Large intestine (tissue), 3 donors: ENCODE results near the gene HARBI1. TPM values are rescaled to one million over a fixed set of nuclear protein-coding genes. Genes with fewer than 3 reads are reported as not detected.

Source experiments
- DNase-seq, 2 donors: peaks; one replicate each; pipeline versions ENCODE4 v3.0.0 to v3.0.0-alpha.2; 2013
- H3K27ac ChIP-seq: one replicate; pipeline ENCODE4 v1.5.1; 2013; ENCODE audit warnings: low read length
- H3K27me3 ChIP-seq: 2 replicates; pipeline ENCODE4 v1.6.1; 2013; ENCODE audit warnings: low read length; ENCODE audit not compliant: control insufficient read depth, insufficient read depth
- H3K36me3 ChIP-seq: 2 replicates; pipeline ENCODE4 v1.6.1; 2013; ENCODE audit warnings: low read length; ENCODE audit not compliant: control insufficient read depth, insufficient read depth
- H3K4me1 ChIP-seq: one replicate; pipeline ENCODE4 v1.6.1; 2013; ENCODE audit warnings: low read length; ENCODE audit not compliant: control insufficient read depth, insufficient read depth
- H3K4me3 ChIP-seq: one replicate; pipeline ENCODE4 v1.5.1; 2013; ENCODE audit warnings: low read length
- H3K9me3 ChIP-seq: one replicate; pipeline ENCODE4 v1.6.1; 2013; ENCODE audit warnings: mild to moderate bottlenecking, low read depth, low read length, moderate library complexity; ENCODE audit not compliant: control insufficient read depth
- WGBS: methylation state at CpG from one replicate; pipeline ENCODE4 v1.1.5; 2013; ENCODE audit warnings: low lambda C conversion rate; ENCODE audit not compliant: insufficient coverage; 5-methylcytosine and 5-hydroxymethylcytosine counted together
- polyA plus RNA-seq: library from polyadenylated mRNA; unstranded; fragments of 120-200 nt; gene quantifications from one replicate; pipeline ENCODE4 v1.2.1, GENCODE V29; 2013

Gene HARBI1
- polyA plus RNA-seq, 1 donor: 5.4 TPM

DNA sequence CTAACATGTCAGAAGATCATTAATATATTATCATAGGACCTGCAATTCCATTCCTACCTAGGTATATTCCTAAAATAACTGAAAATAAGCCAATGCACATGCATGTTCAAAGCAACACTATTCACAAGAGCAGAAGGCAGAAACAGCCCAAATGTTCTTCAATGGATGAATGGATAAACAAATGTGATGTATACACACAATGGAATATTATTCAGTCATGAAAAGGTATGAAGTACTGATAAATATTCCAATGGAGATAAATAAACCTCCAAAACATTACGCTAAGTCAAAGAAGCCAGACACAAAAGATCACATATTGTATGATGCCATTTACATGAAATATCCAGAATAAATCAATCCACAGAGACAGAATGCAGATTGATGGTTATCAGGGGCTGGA is 40.0 kb downstream of the HARBI1 start:
- no peak overlapping the region for H3K27ac ChIP-seq
- no peak overlapping the region for H3K4me3 ChIP-seq
- no peaks in the 10 kb centered on the region for H3K9me3 ChIP-seq
- 100% methylated on average over 1 of the region's 1 CpG for WGBS
- H3K4me1 ChIP-seq: no peaks in the 10 kb centered on the region
- no peaks in the 10 kb centered on the region for H3K27me3 ChIP-seq
- DNase-seq: no peak
- no peaks in the 10 kb centered on the region for H3K36me3 ChIP-seq

DNA sequence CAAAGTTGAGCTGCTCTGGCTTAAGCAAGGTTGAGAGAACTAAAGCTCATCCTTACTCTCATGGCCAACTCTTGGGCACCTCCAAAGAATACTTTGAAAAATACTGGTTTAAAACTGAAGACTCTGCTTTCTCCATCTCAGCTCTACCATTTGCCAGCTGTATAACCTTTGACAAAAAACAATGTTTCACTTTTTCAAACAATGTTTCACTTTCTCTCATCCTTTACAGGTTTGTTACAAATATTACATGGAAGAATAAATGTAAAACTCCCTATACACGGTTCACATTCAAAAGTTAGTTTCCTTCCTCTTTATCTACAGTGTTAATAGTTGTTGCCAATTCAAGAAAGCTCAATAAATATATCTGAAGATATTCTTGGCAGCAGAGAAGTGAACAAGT is 42.4 kb downstream of the HARBI1 start:
- DNase-seq: no peak
- no peak overlapping the region for H3K27ac ChIP-seq
- no CpG with 5 or more reads among the region's 1 CpG for WGBS
- H3K9me3 ChIP-seq: no peaks in the 10 kb centered on the region
- H3K36me3 ChIP-seq: no peaks in the 10 kb centered on the region
- no peaks in the 10 kb centered on the region for H3K4me1 ChIP-seq
- H3K27me3 ChIP-seq: no peaks in the 10 kb centered on the region
- H3K4me3 ChIP-seq: no peak overlapping the region

DNA sequence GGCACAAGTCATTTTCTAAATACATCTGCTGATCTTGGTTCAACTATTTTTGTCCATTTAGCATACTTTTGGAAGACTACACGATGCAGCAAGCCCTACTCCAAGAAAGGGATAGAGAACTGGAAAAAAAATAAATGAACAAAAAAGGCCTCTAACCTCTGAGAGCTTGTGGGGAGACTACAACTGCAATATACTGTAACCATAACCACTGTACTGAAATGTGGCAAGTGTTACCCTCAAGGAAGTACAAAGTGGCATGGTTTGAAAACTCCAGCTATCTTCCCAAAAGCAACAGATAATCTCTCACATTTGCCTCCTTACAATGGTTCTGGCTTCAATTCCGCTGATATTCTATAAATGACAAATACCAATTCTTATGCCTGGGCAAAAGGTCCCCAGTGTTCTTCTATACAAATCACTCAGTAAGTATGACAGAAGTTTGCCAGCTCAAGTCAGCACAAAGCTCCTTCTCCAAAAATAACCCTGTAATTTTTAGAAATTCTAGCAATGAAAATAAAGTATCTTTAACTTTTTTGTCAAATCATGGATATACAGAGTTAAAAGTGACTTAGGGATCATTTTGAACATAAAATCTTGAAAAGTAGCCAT is 46.1 kb downstream of the HARBI1 start:
- Histone ChIP-seq H3K9me3 (peaks cover 2% of the 10 kb centered on the region), H3K27me3 (no peaks in the 10 kb centered on the region), H3K4me1 (no peaks in the 10 kb centered on the region), H3K4me3 (no peak overlapping the region), H3K27ac (no peak overlapping the region), H3K36me3 (no peaks in the 10 kb centered on the region)
- WGBS: 100% methylated on average over 1 of the region's 2 CpGs
- DNase-seq: no peak

DNA sequence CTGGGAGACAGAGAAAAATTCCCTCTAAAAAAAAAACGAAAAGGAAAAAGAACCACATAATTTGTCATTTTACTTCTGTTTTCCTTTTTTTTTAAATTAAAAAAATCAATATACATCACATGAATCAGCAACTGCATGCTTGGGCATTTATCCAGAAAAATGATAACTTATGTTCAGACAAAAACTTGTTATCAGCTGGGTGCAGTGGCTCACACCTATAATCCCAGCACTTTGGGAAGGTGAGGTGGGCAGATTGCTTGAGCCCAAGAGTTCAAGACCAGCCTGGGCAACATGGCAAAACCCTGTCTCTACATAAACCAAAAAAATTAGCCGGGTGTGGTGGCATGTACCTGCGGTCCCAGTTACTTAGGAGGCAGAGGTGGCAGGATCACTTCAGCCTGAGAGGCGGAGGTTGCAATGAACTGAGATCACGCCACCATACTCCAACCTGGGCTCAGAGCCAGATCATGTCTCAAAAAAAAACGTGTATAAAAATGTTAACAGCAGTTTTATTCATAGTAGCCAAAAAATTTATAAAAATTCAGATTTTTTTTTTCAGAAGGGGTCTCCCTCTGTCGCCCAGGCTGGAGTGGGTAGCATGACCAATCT is 51.7 kb downstream of the HARBI1 start:
- peaks cover 2% of the 10 kb centered on the region for H3K9me3 ChIP-seq
- no peaks in the 10 kb centered on the region for H3K27me3 ChIP-seq
- 72% methylated on average over 2 of the region's 7 CpGs for WGBS
- H3K4me3 ChIP-seq: no peak overlapping the region
- H3K4me1 ChIP-seq: no peaks in the 10 kb centered on the region
- H3K27ac ChIP-seq: no peak overlapping the region
- no peak for DNase-seq
- H3K36me3 ChIP-seq: no peaks in the 10 kb centered on the region

DNA sequence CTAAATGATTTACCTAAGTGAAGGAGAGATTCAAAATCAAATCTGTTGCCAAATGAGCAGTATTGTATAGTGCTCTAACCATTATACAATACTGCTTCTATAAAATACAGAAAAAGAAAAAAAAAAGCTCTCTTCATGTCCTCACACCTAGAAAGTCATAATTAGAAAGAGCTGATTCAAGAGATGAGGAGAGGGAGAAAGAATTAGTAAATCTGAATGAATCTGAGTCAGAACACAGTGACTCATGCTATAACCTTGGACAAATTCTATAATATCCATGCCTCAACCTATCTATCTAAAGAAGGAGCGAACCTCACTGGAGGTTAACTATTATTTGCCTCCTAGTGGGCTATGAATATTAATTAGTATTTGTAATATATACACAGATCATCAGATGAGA is 52.6 kb downstream of the HARBI1 start:
- Histone ChIP-seq H3K9me3 (peaks cover 2% of the 10 kb centered on the region), H3K27me3 (no peaks in the 10 kb centered on the region), H3K4me3 (no peak overlapping the region), H3K27ac (no peak overlapping the region), H3K4me1 (no peaks in the 10 kb centered on the region), H3K36me3 (no peaks in the 10 kb centered on the region)
- no CpG with 5 or more reads among the region's 1 CpG for WGBS
- no peak for DNase-seq

DNA sequence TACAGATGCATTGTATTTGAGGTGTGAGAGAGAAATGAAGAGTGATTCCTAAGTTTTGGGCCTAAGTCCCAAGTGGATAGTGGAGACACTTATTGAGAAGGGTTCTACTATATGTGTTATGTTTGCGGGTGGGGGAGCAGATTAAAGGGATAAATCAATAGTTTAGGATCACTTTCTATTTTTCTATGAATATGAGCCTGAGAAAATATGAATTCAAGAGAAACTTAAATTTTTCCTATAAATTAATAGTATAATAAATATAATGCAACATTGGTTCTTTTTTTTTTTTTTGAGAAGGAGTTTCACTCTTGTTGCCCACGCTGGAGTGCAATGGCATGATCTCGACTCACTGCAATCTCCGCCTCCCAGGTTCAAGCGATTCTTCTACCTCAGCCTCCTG is 54.5 kb downstream of the HARBI1 start:
- no peak for DNase-seq
- Histone ChIP-seq H3K4me1 (peaks cover 2% of the 10 kb centered on the region), H3K27me3 (no peaks in the 10 kb centered on the region), H3K27ac (no peak overlapping the region), H3K9me3 (peaks cover 2% of the 10 kb centered on the region), H3K4me3 (no peak overlapping the region), H3K36me3 (no peaks in the 10 kb centered on the region)
- WGBS: no CpG with 5 or more reads among the region's 5 CpGs

DNA sequence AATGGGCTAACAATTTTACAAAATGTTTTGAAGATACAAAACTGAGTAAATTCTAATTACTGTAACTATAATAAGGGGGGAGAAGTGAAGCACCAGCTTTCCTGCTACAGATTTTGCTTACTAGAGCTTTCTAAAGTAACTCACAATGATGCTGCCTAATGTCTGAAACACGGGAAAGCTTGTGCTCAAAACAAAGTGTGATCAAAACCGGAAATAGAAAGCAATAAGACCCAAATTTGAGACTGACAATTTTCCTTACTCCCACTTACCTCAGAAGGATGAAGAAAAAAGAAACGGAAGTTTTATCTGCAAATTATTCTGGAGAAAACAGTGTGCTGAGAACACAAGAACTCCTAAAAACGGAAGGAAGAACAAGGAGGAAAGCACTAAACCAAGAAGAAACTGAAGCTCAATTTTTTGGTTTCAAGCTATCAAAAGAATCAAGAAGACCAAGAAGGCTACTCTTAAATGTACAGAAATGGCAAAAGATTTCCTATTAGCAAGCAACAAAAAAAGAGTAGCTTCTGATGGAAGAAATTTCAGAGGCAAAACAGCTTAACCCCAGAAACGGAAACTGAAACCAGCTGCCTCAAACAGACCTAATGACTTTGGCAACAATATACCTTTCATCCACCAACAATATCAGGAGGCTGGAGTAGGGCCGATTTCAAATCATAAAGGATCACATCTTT is 56.6 kb downstream of the HARBI1 start:
- Histone ChIP-seq H3K4me3 (peak overlapping the region; percentile 8), H3K4me1 (peaks cover 14% of the 10 kb centered on the region), H3K9me3 (no peaks in the 10 kb centered on the region), H3K27me3 (no peaks in the 10 kb centered on the region), H3K27ac (peak overlapping the region; percentile 64), H3K36me3 (no peaks in the 10 kb centered on the region)
- peak; percentile 35 to 75 for DNase-seq
- WGBS: 51% methylated on average over 4 of the region's 6 CpGs

DNA sequence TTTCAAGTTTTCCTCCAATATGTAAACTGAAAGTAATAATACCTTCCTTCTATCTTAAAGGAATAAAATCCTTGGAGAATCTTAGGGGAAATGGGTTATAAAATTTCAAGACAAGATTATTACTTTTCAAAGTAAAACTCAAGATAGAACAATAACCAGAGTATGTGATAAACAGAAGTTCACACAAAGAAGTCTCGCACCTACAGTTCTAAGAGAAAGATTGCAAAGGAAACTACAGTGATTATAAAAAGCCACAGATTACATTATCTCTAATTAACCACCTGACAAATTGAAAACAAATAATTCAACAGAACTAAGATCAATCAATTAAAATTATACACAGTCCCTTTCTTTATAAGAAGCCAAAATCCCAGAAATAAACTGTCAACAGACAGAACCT is 57.2 kb downstream of the HARBI1 start:
- WGBS: no CpG with 5 or more reads among the region's 1 CpG
- Histone ChIP-seq H3K9me3 (no peaks in the 10 kb centered on the region), H3K4me1 (peaks cover 20% of the 10 kb centered on the region), H3K27me3 (no peaks in the 10 kb centered on the region), H3K27ac (peak overlapping the region; percentile 64), H3K4me3 (no peak overlapping the region), H3K36me3 (no peaks in the 10 kb centered on the region)
- DNase-seq: no peak

DNA sequence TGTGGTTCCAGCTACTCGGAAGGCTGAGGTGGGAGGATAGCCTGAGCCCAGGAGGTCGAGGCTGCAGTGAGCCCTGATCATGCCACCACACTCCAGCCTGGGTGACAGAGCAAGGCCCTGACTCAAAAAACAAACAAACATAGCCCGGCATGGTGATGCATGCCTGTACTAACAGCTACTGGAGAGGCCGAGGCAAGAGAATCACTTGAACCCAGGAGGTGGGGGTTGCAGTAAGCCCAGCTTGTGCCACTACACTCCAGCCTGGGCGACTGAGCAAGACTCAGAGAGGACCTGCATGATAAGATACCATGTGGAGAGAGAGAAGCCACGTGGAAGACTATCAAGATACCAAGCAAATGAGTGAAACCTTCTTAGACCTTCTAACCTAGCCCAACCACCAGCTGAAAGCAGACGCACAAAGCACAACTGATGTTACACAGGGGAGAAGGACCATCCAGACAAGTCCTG is 59.3 kb downstream of the HARBI1 start:
- Histone ChIP-seq H3K27ac (no peak overlapping the region), H3K36me3 (no peaks in the 10 kb centered on the region), H3K4me1 (peaks cover 34% of the 10 kb centered on the region), H3K4me3 (no peak overlapping the region), H3K27me3 (no peaks in the 10 kb centered on the region), H3K9me3 (no peaks in the 10 kb centered on the region)
- DNase-seq: no peak
- no CpG with 5 or more reads among the region's 7 CpGs for WGBS

DNA sequence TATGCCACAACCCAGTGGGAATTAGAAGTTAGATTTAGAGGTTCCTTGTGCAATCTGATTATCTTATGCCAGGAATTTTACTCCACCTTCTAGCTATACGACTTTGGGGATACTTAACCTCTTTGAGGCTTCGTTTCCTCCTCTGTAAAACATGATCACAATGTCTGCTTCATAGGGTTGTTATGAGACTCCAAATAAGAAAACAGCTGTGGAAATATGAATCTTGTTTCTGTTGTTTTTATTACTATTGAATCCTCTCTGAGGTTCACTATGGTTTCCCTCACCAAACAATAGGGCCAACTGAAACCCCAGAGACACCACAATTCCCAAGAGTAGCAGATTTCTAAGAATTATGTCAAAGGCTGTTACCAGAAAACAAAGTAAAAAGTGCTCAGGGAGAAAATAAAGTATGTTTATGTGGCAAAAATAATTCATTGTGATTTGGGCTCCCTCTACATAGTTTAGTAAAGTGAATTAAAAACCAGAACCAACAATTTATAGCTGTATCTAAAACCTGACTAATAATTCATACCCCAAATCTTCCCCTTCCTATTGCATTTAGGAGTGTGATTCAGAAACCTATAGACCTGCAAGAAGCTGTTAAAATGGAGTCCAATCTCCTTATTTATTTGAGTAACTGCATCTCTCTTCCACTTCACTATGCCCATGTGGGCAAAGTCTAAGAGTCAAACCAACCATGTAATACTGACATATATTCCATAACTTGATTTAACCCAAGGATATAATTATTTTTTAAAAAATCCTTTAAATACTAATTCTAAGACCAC is 61.6 kb downstream of the HARBI1 start:
- H3K36me3 ChIP-seq: no peaks in the 10 kb centered on the region
- peaks cover 34% of the 10 kb centered on the region for H3K4me1 ChIP-seq
- peak overlapping the region; percentile 92 for H3K27ac ChIP-seq
- no peaks in the 10 kb centered on the region for H3K27me3 ChIP-seq
- DNase-seq: no peak
- H3K9me3 ChIP-seq: no peaks in the 10 kb centered on the region
- no peak overlapping the region for H3K4me3 ChIP-seq
- no CpG with 5 or more reads among the region's 2 CpGs for WGBS
